PC-9 (cell line): ENCODE results near the gene SOD2. TPM values are rescaled to one million over a fixed set of nuclear protein-coding genes. Genes with fewer than 3 reads are reported as not detected.

ENCODE experiments used
- BruUV-seq: library from RNA; stranded (reverse); fragments of 400-500 nt; replicated peaks from 2 replicates; lab custom pipeline; 2021; lab: Mats Ljungman, UMichigan
- CTCF ChIA-PET: fragments of 300-600 bp; sonication (Branson Sonifier 250); formaldehyde crosslinking; loops from one replicate; lab custom pipeline; 2022; ENCODE audit warnings: antibody characterized with exemption; lab: Charles Lee
- POLR2A ChIA-PET: fragments of 300-600 bp; sonication (Branson Sonifier 250); formaldehyde crosslinking; loops from one replicate; lab custom pipeline; 2022; ENCODE audit warnings: antibody characterized with exemption; ENCODE audit not compliant: unreplicated experiment; lab: Charles Lee
- DNase-seq, 2 experiments: peaks; one replicate each; pipeline versions ENCODE4 v3.0.0 to v3.0.0-alpha.2; 2015 to 2022; ENCODE audit warnings: mixed read lengths in 1 of 2
- H2AFZ ChIP-seq: fragments of 200-600 bp; sonication (generic); 2 replicates; pipeline ENCODE4 v1.8.1; 2017; ENCODE audit warnings: antibody characterized with exemption
- H3F3A ChIP-seq: fragments of 200-600 bp; sonication (generic); 2 replicates; pipeline ENCODE4 v1.8.1; 2017; ENCODE audit warnings: antibody characterized with exemption, mild to moderate bottlenecking, low read depth; ENCODE audit not compliant: insufficient read depth
- H3K27ac ChIP-seq: fragments of 200-600 bp; sonication (generic); 2 replicates; pipeline ENCODE4 v1.6.1; 2016; ENCODE audit warnings: mixed run types
- H3K27me3 ChIP-seq: fragments of 200-600 bp; sonication (generic); 2 replicates; pipeline ENCODE4 v1.6.1; 2016; ENCODE audit warnings: low read depth, mixed run types; ENCODE audit not compliant: insufficient read depth
- H3K36me3 ChIP-seq: fragments of 200-600 bp; sonication (generic); 2 replicates; pipeline ENCODE4 v1.6.1; 2016; ENCODE audit warnings: low read depth, mixed run types
- H3K4me1 ChIP-seq: fragments of 200-600 bp; sonication (generic); replicated peaks from 2 replicates; pipeline ENCODE4 v1.6.1; 2016; ENCODE audit warnings: mixed run types; ENCODE audit not compliant: insufficient read depth
- H3K4me2 ChIP-seq: fragments of 200-600 bp; sonication (generic); 2 replicates; pipeline ENCODE4 v1.6.1; 2017; ENCODE audit warnings: mixed run types
- H3K4me3 ChIP-seq: fragments of 200-600 bp; sonication (generic); 2 replicates; pipeline ENCODE4 v1.6.1; 2016; ENCODE audit warnings: mixed run types
- H3K79me2 ChIP-seq: fragments of 200-600 bp; sonication (generic); 2 replicates; pipeline ENCODE4 v1.6.1; 2017; ENCODE audit warnings: low read depth, mixed run types
- H3K9me2 ChIP-seq: fragments of 200-600 bp; sonication (generic); 2 replicates; pipeline ENCODE4 v1.8.1; 2017; ENCODE audit warnings: mild to moderate bottlenecking; ENCODE audit not compliant: insufficient read depth
- H3K9me3 ChIP-seq: fragments of 200-600 bp; sonication (generic); 2 replicates; pipeline ENCODE4 v1.8.1; 2016; ENCODE audit warnings: low read depth; ENCODE audit not compliant: insufficient read depth
- H4K20me1 ChIP-seq: fragments of 200-600 bp; sonication (generic); 2 replicates; pipeline ENCODE4 v1.8.1; 2017; ENCODE audit not compliant: insufficient read depth
- CTCF ChIP-seq: fragments of 200-600 bp; sonication (generic); conservative IDR thresholded peaks from 2 replicates; pipeline ENCODE4 v1.6.1; 2017; ENCODE audit warnings: mixed run types, antibody characterized with exemption, mild to moderate bottlenecking, moderate library complexity
- EZH2 ChIP-seq: fragments of 200-600 bp; sonication (generic); IDR thresholded peaks from 2 replicates; pipeline ENCODE4 v1.8.0; 2017; ENCODE audit warnings: antibody characterized with exemption, low read depth
- intact Hi-C: fragments of 100-400 bp; cut with micrococcal nuclease; formaldehyde crosslinking; loops from one replicate; pipeline ENCODE4 v1.10.0; 2022; ENCODE audit not compliant: unreplicated experiment
- total RNA-seq: library from RNA; stranded (reverse); gene quantifications from 2 replicates; pipeline ENCODE4 v1.2.3, GENCODE V29; 2021

Gene SOD2
- total RNA-seq, 1 experiment from 2014 or later, result 63.3 TPM

GRCh38 chr6:159716247-159717096 lies 23.4 kb upstream of the SOD2 start:
- peak overlapping the region; percentile 55 for H3K27ac ChIP-seq
- no peaks in the 10 kb centered on the region for H3K9me2 ChIP-seq

GRCh38 chr6:159715605-159716004 lies 22.6 kb upstream of the SOD2 start:
- H3K9me3 ChIP-seq, result no peaks in the 10 kb centered on the region
- intact Hi-C loops, result no loop called here
- H3K36me3 ChIP-seq, result no peaks in the 10 kb centered on the region
- BruUV-seq, result no TSS peak
- H3K9me2 ChIP-seq, result no peaks in the 10 kb centered on the region
- TF ChIP-seq EZH2 (no peak), CTCF (no peak)
- CTCF ChIA-PET, result no interaction called here
- H3K79me2 ChIP-seq, result 0 out of 2 replicates have a peak, but pooled peaks cover 6% of the 10 kb centered on the region
- H3F3A ChIP-seq, result peaks cover 13% of the 10 kb centered on the region; the same call in 1 of the 2 replicates
- no peak overlapping the region for H3K4me2 ChIP-seq
- H3K27me3 ChIP-seq, result no peaks in the 10 kb centered on the region
- H2AFZ ChIP-seq, result no peak overlapping the region
- POLR2A ChIA-PET, result no interaction called here
- H3K4me1 ChIP-seq, result peaks cover 10% of the 10 kb centered on the region; the same call in 1 of the 2 replicates
- no peak overlapping the region for H3K27ac ChIP-seq
- H4K20me1 ChIP-seq, result no peaks in the 10 kb centered on the region
- H3K4me3 ChIP-seq, result no peak overlapping the region
- no peak for DNase-seq

More at GRCh38 chr6:159716247-159717096, 23.4 kb upstream of the SOD2 start:
- peak in 1 of 2 experiments; percentile 69 for DNase-seq
- Histone ChIP-seq H3K36me3 (no peaks in the 10 kb centered on the region), H2AFZ (no peak overlapping the region), H3K4me1 (peaks cover 10% of the 10 kb centered on the region; the same call in 1 of the 2 replicates), H3K9me3 (no peaks in the 10 kb centered on the region), H3K79me2 (0 out of 2 replicates have a peak, but pooled peaks cover 6% of the 10 kb centered on the region), H3K27me3 (no peaks in the 10 kb centered on the region), H3F3A (peaks cover 13% of the 10 kb centered on the region; the same call in 1 of the 2 replicates), H4K20me1 (no peaks in the 10 kb centered on the region), H3K4me2 (no peak overlapping the region), H3K4me3 (no peak overlapping the region)
- ChIA-PET CTCF (no interaction called here), POLR2A (no interaction called here)
- no TSS peak for BruUV-seq
- intact Hi-C loops, result no loop called here
- no peak for TF ChIP-seq EZH2
- TF ChIP-seq CTCF, result no peak

- ChIA-PET CTCF (no interaction called here), POLR2A (no interaction called here)
- H3K9me3 ChIP-seq, result no peaks in the 10 kb centered on the region
- TF ChIP-seq CTCF (no peak), EZH2 (no peak)
- H3K9me2 ChIP-seq, result no peaks in the 10 kb centered on the region
- H3K4me3 ChIP-seq, result no peak overlapping the region
- H3K4me1 ChIP-seq, result peaks cover 10% of the 10 kb centered on the region; the same call in 1 of the 2 replicates
- intact Hi-C loops, result no loop called here
- no peak overlapping the region for H3K27ac ChIP-seq
- 0 out of 2 replicates have a peak, but pooled peaks cover 3% of the 10 kb centered on the region for H3K79me2 ChIP-seq
- H3K27me3 ChIP-seq, result no peaks in the 10 kb centered on the region
- H2AFZ ChIP-seq, result no peak overlapping the region
- no peak overlapping the region for H3K4me2 ChIP-seq
- no peaks in the 10 kb centered on the region for H4K20me1 ChIP-seq
- peaks cover 10% of the 10 kb centered on the region; the same call in 1 of the 2 replicates for H3F3A ChIP-seq
- no peak for DNase-seq
- no peaks in the 10 kb centered on the region for H3K36me3 ChIP-seq
- no TSS peak for BruUV-seq
These were observed 22.1 kb upstream of the SOD2 start for GRCh38 chr6:159715166-159715565.
